HTERT RPE-1 (cell line): Measurements from ENCODE around the gene TXNRD2.
"Not testable (repeated sequence)": the region's sequence is repeated elsewhere in the genome, so short reads cannot be mapped to it uniquely, and the experiment has no call there.

Experiments
- in situ Hi-C: fragments of 300-500 bp; cut with MboI; formaldehyde crosslinking; loops from 4 replicates; pipeline ENCODE4 v1.14.3; 2020; ENCODE audit warnings: low sequenced_read_pairs

The TXNRD2 gene

DNA sequence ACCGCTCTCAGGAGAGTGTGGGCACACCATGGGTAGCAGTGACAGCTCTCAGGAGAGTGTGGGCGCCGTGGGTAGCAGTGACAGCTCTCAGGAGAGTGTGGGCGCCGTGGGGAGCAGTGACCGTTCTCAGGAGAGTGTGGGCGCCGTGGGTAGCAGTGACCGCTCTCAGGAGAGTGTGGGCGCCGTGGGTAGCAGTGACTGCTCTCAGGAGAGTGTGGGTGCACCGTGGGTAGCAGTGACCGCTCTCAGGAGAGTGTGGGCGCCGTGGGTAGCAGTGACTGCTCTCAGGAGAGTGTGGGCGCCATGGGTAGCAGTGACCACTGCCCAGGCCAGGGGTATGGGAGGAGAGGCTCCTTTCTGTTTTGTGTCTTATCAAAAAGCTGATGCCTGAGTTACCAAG is 33.7 kb downstream of the TXNRD2 start:
- in situ Hi-C loops, result not testable (repeated sequence)

DNA sequence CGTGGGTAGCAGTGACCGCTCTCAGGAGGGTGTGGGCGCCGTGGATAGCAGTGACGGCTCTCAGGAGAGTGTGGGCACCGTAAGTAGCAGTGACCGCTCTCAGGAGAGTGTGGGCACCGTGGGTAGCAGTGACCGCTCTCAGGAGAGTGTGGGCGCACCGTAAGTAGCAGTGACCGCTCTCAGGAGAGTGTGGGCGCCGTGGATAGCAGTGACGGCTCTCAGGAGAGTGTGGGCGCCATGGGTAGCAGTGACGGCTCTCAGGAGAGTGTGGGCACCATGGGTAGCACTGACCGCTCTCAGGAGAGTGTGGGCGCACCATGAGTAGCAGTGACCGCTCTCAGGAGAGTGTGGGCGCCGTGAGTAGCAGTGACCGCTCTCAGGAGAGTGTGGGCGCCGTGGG is 34.8 kb downstream of the TXNRD2 start:
- in situ Hi-C loops, result not testable (repeated sequence)

DNA sequence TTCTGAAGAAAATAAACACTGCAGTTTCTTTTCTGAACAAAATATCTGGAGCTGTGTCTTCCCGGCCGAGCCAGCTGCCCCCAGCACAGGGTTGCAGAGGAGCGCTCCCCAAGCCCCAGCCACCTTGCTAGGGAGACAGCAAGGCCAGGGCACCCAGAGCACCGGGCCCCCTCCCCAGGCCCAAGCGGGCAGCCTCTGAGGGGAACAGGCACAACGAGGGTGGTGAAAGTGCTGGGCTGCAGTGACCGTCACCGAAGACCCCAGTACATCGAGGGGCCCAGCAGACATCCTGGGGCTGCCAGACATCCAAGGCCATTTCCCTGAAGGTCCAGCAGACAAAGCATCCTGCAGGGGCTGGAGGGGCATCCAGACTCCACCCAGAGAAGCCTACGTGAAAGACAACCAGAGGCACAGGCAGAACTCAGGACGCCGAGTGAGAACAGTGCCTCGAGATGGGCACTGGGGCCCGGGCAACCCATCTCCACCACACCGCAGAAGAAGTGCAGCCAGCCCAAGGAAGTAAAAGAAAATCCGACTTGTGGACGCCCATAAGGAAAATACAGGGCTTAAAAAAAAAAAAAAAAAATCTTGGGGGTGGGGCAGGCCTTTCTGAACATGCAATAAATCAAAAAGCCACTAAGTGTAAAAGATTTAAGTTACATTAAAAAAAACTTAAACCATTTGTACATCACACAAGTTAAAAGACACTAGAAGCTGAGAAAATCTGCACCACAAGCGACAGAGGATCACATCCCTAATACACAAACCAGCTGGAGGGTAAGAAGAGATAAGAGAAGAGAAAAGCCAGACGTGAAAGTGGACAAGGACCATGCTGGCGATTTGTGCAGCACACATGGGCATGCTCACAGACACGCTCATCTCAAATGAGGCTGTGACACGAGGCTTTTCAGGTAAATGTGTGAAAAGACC is 36.0 kb downstream of the TXNRD2 start:
- in situ Hi-C loops, result no loop called here

DNA sequence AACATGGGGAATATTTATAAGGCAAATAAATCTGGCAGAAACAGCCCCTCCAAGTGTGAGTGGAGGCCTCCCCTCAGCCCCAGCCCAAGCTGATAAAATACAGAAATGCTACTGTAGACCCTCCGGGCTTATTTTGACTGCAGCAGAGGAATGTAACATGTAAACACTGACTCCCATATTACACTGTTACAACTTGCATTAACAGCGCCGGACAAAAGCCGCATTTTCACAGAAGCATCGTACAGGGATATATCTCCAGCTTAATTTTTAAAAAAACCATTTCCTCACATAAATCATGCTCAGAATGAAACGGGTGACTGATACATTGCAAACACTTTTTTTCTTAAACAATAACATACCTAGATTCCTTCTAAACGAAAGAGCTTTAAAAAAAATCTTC is 36.7 kb downstream of the TXNRD2 start:
- in situ Hi-C loops, result no loop called here

DNA sequence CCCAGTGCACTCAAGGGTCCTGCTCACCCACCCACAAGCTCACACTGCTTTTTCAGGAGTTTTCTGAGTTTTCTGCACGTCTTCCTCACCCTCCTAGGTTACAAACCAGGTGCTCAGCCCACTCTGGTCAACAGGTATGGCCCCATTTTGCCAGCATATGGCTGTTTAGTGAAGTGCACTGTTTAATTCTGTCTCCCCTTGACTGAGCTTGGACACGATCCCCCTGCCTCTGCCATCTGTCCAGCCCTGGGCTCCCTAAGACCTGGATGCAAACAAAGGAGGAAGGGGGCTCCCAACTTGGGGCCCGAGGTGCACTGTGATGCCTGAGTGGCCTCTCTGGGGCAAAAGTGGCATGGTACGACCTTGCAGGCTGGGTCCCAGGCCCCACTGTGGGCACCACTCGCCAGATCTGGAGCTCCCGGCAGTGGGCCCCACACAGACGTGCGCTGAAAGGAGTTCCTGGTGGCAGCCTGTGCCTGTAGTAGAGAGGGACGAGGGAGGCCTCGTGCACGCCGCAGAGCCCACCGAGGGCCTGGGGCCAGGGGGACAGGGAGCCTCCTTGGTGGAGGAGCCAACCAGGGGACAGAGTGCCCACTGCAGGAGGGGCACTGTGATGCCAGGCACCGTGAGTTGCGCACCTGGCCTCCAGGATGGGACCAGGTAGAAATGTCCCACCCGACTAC is 37.3 kb downstream of the TXNRD2 start:
- in situ Hi-C loops, result no loop called here

DNA sequence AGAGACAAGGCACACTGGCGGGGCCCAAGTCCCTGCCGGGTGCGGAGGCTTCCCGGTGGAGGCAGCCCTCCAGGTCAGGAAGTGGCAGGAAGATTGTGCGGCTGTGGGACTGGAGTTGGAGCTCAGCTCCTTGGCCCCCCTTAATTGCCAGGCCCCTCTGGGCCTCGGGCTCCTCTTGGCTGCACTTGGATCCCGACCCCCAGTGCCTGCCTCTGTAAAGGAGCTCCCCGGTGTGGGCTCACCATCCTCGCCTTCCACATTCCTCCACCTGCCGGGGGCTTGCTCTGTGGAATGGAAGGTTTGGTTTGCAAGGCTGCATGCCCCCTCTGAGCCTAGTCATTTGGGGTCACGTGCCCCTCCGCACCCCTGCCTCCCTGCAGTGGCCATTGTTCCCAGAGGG is 38.1 kb downstream of the TXNRD2 start:
- in situ Hi-C loops, result no loop called here

DNA sequence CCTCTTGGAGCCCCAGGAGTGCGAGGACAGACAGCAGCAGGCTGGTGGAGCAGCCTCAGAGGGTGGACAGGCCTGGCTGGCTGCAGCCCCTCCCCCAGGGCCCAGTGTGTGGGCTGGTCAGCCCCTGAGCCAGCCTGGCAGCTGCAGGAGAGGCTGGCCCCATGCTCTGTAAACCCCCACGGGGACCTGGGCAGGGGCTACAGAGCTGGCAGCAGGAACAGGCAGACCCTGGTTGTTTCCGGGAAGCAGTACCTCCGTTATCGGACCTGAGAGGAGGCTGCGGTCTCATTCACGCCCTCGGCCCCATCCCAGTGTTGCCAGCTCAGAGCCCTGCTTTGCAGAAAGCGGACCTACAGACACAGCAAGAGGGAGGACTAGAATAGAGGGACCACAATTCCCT is 38.6 kb downstream of the TXNRD2 start:
- in situ Hi-C loops, result no loop called here

DNA sequence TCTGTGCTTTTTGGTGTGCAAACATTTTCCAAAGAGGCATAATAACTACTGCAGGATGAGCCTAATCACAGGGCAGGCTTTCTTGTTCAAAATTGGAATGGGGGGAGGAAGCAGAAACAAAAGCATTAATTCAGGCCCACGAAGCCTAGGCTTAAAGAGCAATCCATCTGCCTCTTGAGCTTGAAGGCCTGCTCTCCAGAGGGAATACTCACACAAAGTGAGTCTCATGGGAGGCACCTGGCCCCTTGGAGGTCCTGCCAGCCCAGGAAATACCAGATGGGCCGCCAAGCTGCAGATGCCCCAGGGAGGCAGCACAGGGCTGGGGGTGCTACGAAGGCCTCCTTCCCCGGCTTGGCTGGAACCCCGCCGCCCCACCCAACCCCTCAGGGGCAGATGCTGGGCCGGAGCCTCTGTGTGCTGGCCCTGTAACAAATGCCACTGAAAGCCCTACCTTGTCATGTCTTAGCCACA is 39.3 kb downstream of the TXNRD2 start:
- in situ Hi-C loops, result no loop called here

DNA sequence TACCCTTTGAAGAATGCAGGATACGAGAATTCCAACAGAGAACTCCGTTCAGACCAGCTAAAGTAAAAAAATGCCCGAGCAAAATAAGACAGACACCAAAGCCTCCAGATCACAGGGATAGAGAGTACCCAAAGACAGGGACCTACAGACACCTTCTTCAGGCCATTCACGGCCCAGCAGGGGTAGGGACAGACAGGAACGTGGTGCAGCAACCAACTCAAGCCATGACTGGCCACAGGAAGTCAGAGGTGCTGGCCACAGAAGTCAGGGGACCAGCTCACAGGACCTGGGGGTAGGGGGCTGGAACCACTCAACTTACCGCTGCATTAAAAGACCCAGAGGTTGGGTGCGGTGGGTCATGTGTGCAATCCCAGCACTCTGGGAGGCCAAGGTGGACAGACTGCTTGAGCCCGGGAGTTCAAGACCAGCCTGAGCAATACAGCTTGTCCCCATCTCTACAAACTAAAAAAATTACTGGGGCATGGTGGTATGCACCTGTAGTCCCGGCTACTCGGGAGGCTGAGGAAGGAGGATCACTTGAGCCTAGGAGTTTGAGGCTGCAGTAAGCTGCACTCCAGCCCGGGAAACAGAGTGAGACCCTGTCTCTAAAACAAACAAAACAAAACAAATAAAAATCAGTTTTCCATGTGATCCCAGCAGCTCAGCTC is 39.9 kb downstream of the TXNRD2 start:
- in situ Hi-C loops, result no loop called here

DNA sequence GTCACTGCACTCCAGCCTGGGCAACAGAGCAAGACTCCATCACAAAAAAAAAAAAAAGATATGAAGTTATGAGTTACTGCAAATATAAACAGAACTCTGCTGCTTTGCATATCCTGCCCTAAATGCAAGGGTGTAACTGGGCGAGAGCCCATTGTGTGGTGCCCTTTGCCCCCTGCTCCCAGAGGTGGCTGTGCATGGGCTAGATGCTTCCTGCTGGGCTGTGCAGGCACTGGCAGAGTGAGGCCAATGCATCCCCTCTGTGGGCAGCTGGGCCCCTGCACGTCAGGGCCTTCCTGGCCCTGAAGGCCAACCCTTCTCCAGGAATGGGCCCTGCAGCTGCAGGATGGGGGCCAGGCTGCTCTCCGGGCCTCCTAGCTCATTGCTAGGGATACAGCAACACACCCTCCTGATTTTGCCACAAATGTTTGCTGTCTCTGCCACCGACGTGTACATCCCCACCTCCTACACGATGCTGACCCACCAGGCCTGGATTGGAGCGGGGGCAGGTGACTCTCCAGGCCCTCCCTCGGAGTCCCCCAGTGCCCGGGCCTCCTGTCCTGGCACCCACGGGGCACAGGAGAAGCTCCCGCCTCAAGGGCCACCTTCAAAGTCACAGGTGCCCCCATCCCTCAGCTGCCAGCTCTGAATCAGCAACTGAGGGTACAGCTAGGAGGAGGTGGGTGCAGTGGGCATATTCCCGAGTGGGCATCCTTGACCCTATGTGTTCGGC is 40.7 kb downstream of the TXNRD2 start:
- in situ Hi-C loops, result no loop called here

DNA sequence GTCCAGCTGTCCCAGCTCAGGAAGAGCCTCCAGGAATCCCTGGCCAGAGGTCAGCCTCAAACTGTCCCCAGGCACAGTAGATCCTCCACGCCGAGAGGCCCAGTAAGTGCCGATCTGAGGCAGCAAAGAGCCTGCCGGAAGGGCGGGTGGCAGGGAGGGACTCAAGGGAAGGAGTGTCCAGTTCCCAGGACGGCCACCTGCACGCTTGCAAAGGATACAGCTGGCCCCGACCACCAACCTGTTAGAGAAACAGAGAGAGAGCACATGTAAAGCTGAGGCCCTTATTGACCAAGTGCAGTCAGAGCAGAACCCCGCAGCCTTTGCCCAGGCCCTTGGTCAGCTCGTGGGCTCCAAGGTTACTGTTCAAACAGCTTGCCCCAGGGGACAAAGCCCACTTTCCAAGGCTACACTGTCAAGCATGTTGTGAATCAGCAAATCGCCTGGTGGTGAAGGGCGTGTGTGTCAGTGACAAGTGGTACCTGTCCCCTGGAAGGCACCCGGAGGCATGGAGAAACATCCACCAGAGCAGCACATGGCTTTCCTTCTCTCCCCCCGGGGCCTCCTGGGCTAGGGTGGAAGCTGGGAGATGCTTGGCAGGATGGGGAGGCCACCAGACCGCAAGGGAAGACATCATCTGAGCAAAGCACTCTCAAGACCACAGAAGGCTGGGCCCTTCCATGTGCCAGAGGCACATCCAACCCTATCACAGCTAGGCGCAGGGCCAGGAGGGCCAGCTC is 42.6 kb downstream of the TXNRD2 start:
- in situ Hi-C loops, result no loop called here

DNA sequence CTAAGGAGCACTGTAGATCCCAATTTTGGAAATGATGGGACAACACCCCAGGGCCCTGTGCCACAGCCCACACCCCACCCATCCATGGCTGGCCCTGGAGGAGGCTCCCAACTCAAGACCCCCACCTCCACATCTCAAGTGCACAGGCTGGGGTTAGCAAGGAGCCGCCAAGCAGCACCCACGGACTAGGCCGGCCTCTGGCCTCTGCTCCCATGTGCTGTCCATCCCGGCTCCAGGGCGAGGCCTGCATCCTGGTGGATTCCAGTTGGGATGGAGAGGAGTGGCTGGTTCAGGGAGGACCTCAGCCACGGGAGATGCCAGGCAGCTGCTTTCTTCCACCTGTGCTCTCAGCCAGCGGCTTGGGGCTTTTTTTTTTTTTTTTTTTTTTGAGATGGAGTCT is 43.5 kb downstream of the TXNRD2 start:
- in situ Hi-C loops, result no loop called here

DNA sequence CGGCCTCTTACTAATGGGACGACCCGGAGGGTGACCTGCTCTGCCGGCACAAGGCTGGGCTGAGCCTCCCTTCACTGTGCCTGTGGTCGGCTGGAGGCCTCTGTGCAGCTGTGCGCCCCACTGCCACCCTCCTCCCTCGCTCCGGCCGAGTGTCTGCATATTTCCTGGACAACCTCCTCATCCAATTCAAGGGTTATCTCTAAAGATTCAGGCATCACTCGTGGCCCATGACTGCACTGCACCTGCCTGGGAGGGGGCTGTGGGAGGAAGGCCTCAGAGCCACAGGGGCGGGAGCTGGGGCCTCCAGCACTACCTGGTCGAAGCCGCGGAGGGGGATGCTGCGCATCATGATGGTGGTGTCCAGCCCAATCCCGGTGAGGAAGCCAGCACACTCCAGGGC is 43.9 kb downstream of the TXNRD2 start:
- in situ Hi-C loops, result no loop called here

DNA sequence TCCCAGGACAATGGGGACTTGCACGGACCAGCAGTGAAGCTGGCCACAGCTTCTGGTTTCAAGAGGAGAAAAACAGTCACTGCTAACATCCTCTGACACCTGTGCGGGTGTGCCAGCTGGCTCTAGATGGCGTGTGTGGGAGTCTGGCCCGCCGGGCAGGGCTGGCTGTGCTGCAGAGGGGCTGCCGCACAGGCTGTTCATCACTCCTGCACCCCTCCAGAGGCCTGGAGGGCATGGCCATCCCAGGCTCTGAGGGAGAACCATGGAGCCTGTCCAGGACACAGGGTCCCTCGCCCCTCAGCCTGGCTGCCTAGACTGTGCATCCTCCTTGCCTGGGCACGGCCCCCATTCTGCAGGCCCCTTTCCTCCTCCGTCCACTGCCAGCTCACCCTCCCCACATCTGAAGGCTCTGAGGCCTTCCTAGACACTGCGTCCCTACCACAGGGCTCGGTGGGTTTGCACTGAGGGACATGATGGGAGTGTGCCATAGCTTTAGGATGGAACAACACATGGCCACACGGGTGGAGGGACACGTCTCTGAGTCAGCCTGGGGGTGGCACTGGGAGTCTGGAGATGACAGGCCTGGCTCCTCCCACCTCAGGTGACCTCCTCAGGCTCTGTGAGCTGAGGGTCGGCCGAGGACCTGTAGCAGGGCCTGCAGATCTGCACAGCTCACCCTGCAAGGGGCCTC is 44.8 kb downstream of the TXNRD2 start:
- in situ Hi-C loops, result no loop called here

DNA sequence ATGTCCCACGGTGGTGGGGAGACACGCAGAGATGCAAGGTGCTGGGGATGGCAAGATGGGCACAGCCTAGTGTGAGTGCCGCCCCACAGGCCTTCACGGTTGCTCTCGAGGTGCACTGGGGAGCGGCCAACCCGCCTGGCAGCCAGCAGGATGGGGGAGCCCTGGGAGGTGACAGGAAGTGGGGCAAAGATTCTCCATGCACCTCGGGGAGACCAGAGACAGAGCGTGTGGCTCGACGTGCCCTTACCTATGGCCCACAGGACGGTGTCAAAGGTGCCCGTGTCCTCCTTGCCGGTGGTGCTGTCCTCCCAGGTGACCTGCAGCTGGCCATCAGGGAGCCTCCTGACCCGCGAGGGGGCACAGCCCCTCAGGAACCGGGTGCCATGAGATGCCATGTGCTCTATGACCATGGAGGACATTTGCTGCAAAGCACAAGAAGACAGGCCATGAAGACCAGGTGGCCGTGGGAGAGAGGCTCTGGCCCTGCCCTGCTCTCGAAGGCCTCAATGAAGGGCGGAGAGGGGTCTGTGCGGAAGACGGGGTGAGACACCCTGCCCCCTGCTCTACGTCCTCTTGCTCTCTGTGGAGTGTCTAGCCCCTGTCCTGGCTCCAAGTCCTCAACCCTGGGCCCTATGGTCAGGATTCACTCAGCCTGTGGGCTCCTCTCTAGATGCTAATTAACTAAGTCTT is 46.3 kb downstream of the TXNRD2 start:
- in situ Hi-C loops, result no loop called here

DNA sequence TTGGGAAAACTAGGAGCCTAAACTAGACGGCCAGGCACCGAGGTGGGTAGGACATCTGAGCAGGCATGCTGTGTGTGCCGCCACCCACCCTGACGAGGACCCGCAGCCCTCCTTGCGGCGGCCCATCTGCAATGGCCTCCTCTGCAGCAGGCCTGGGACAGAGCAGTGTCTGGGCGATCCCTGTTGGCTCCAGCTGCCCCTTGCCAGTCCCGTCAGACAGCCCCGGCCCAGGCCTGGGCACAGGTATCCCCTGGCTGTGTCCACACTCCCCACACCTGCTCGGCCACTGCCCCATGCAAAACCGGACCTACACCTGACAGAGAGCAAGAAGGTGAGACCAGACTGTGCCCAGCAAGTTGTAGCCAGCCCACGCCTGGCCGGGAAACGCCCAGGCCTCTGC is 48.3 kb downstream of the TXNRD2 start:
- in situ Hi-C loops, result no loop called here

DNA sequence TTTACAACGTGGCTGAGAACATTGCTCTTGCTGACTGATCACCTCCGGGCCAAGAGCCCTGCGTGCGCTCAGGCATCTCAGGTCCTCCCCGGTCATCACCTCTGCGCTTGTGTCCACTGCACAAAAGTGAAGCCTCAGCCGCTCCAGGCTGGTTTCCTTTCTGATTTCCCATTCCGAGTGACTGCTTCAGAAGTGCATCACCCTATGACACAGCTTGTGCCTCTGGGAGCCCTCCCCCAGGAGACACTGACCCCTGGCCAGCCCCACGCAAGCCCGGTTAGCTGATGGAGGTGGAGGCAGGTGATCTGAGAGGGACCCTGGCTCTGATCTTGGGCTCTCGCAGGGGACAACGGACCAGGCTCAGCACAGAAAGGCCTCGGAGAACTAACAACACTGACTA is 48.7 kb downstream of the TXNRD2 start:
- in situ Hi-C loops, result no loop called here

DNA sequence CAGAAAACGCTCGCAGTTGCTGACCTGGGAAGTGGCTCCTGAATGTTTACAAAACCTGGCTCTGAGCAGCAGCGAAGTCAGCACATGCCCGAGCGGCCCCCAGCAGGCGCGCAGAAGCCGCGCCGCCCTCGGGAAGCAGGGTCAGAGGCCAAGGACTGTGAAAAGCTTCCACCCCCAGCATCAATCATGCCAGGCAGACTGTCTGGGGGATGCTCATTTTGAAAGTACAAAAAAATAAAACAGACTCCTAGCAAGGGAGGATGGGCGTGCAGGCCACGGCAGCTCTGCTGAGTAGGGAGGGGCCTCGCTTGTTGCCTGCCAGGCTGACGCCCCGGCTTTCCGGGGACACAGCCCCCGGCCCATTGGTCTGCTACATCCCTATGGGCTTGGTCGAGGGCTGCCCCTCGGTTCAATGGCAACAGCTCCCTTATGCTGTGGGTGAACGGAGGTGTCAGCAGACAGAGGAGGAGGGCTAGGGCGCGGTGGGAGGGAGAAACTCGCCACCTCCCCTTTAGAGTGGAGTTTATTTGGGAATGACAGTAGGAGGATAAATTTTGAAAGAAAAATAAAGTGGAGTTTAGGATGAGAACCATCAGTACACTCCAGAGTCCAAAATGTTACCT is 49.2 kb downstream of the TXNRD2 start:
- in situ Hi-C loops, result no loop called here
